Keratinocyte (primary cell): ENCODE results near the gene SCAF1. TPM values are rescaled to one million over a fixed set of nuclear protein-coding genes. Genes with fewer than 3 reads are reported as not detected.
A peak's percentile ranks its signal among the peaks of the same experiment; 100 is the strongest.

Experiments
- DNase-seq: peaks from one replicate; pipeline ENCODE4 v3.0.0-alpha.2; 2011; ENCODE audit warnings: low read depth, missing footprints, low spot score
- FAIRE-seq: peaks from 2 replicates; lab custom pipeline; 2011; peaks lifted over from hg19 to GRCh38; lab: Jason Lieb, UNC
- H2AFZ ChIP-seq: 2 replicates; pipeline ENCODE4 v1.6.0; 2012; ENCODE audit warnings: low read length, control low read depth, inconsistent platforms; ENCODE audit not compliant: control insufficient read depth
- H3K27ac ChIP-seq: 2 replicates; pipeline ENCODE4 v1.5.1; 2011; ENCODE audit warnings: low read length; ENCODE audit not compliant: control insufficient read depth, insufficient read depth
- H3K27me3 ChIP-seq: 3 replicates; pipeline ENCODE4 v1.6.0; 2011; ENCODE audit warnings: low read length; ENCODE audit not compliant: control insufficient read depth, insufficient read depth; ENCODE audit errors: extremely low read depth
- H3K36me3 ChIP-seq, 2 experiments: 2 replicates in 1 of 2; 3 replicates in 1 of 2; pipeline ENCODE4 v1.5.1; 2011; ENCODE audit warnings: low read length in 2 of 2, mild to moderate bottlenecking in 1 of 2; ENCODE audit not compliant: control insufficient read depth in 2 of 2, insufficient read depth in 2 of 2; ENCODE audit errors: extremely low read depth in 1 of 2
- H3K4me1 ChIP-seq: 3 replicates; pipeline ENCODE4 v1.5.1; 2011; ENCODE audit warnings: low read length; ENCODE audit not compliant: control insufficient read depth, insufficient read depth; ENCODE audit errors: extremely low read depth
- H3K4me2 ChIP-seq: 3 replicates; pipeline ENCODE4 v1.6.0; 2011; ENCODE audit warnings: low read depth, low read length; ENCODE audit not compliant: control insufficient read depth, insufficient read depth; ENCODE audit errors: extremely low read depth
- H3K4me3 ChIP-seq, 3 experiments: fragments of 200-600 bp in 1 of 3; sonication (generic) in 1 of 3; 2 replicates in 2 of 3; 3 replicates in 1 of 3; pipeline ENCODE4 v1.5.1; 2011 to 2016; ENCODE audit warnings: low read length in 3 of 3, mild to moderate bottlenecking in 3 of 3, control low read depth in 2 of 3, inconsistent platforms in 1 of 3, low read depth in 1 of 3, mixed read lengths in 1 of 3, mixed run types in 1 of 3, moderate library complexity in 1 of 3; ENCODE audit not compliant: control insufficient read depth in 2 of 3, insufficient read depth in 2 of 3; ENCODE audit errors: extremely low read depth in 1 of 3
- H3K79me2 ChIP-seq: 2 replicates; pipeline ENCODE4 v1.6.0; 2012; ENCODE audit warnings: low read length; ENCODE audit not compliant: control insufficient read depth, insufficient read depth
- H3K9ac ChIP-seq: 3 replicates; pipeline ENCODE4 v1.6.0; 2011; ENCODE audit warnings: low read length; ENCODE audit not compliant: control insufficient read depth, insufficient read depth; ENCODE audit errors: extremely low read depth
- H3K9me1 ChIP-seq: 3 replicates; pipeline ENCODE4 v1.6.0; 2011; ENCODE audit warnings: low read length; ENCODE audit not compliant: control insufficient read depth, insufficient read depth; ENCODE audit errors: extremely low read depth
- H3K9me3 ChIP-seq: 2 replicates; pipeline ENCODE4 v1.5.1; 2012; ENCODE audit warnings: low read depth, low read length; ENCODE audit not compliant: control insufficient read depth
- H4K20me1 ChIP-seq: 3 replicates; pipeline ENCODE4 v1.6.0; 2011; ENCODE audit warnings: low read length; ENCODE audit not compliant: control insufficient read depth, insufficient read depth; ENCODE audit errors: extremely low read depth
- EZH2 ChIP-seq: IDR thresholded peaks from one replicate; pipeline ENCODE4 v1.6.1; 2012; ENCODE audit warnings: inconsistent platforms, mild to moderate bottlenecking, low read length, moderate library complexity
- dilution Hi-C: fragments of 300-500 bp; cut with MboI; formaldehyde crosslinking; loops from one replicate; pipeline ENCODE4 v1.7.0; 2020; ENCODE audit warnings: low sequenced_read_pairs; ENCODE audit not compliant: extremely low pct_ligation_motif_present
- polyA plus RNA-seq, 5 experiments: library from polyadenylated mRNA; depleted of rRNA in 3 of 5; stranded (reverse) in 3 of 5; stranded (forward) in 1 of 5; unstranded in 1 of 5; fragments of >200 nt; gene quantifications; 1 replicate in 1 of 5; 2 replicates in 3 of 5; 3 replicates in 1 of 5; pipeline versions ENCODE4 v1.2.1 to v1.2.3, GENCODE V29; 2011 to 2012; ENCODE audit warnings: missing spikeins in 2 of 5, low read depth in 1 of 5, low replicate concordance in 1 of 5
- TF ChIP-seq, protein P1 (sequence below), 3 experiments: IDR thresholded peaks in 1 of 3; conservative IDR thresholded peaks in 1 of 3; optimal IDR thresholded peaks in 1 of 3; 2 replicates in 2 of 3; 3 replicates in 1 of 3; pipeline versions ENCODE3 to v1.5.1; 2011; ENCODE audit warnings: low read length in 3 of 3, mild to moderate bottlenecking in 3 of 3, moderate library complexity in 2 of 3, control low read depth in 1 of 3, inconsistent platforms in 1 of 3; ENCODE audit not compliant: insufficient read depth in 2 of 3; ENCODE audit errors: extremely low read depth in 1 of 3

SCAF1 gene
- polyA plus RNA-seq, 1 donor (not counting 4 experiments of a cell fraction or from before 2014, with no cell fraction given), result 3.4 TPM

DNA sequence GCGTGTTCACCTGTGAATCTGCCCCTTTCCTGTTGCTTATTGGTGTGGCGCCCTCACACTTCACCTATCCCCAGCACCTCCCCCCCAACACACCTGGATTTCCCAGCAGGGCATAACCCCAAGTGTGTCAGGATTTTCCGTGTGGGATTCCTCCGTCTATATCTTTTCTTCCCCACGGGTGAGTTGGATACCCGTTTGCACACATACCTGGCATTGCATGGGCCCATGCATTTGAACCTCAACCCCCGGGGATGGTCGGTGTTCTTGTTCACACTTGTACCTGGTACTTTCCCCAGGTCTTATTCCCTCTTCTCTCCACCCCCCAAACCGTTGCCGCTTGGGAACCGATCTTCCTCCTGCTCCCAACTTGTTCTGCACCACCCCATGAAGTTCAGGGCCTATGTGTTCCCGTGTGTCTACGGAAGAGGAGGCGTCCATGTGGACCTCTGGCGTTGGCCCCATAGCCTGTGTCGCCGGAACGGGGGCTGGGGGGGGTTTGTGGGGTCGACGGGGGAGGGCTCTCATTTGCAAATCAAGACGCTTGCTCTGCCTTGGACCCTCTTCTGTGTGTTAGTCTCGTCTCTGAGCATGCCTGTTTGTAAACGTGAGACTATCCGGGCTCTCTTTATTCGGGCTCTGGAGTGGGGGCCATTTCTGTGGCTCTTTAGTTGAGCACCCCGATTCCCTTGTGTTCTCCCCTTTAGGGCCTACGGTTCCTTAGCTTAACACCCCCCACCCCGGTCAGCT, 49.4 kb upstream of the SCAF1 start:
- no peak for DNase-seq
- dilution Hi-C loops, result no loop called here
- peaks cover 18% of the 10 kb centered on the region for H3K4me1 ChIP-seq
- H4K20me1 ChIP-seq, result peaks cover 2% of the 10 kb centered on the region
- peak overlapping the region; percentile 89 for H3K9ac ChIP-seq
- H3K9me1 ChIP-seq, result no peaks in the 10 kb centered on the region
- peaks cover 4 to 17% of the 10 kb centered on the region in 2 experiments for H3K36me3 ChIP-seq
- H3K27ac ChIP-seq, result peak overlapping the region; percentile 90
- FAIRE-seq, result peak; percentile 17
- H3K9me3 ChIP-seq, result no peaks in the 10 kb centered on the region
- no peak for TF ChIP-seq EZH2
- TF ChIP-seq, protein P1, sequence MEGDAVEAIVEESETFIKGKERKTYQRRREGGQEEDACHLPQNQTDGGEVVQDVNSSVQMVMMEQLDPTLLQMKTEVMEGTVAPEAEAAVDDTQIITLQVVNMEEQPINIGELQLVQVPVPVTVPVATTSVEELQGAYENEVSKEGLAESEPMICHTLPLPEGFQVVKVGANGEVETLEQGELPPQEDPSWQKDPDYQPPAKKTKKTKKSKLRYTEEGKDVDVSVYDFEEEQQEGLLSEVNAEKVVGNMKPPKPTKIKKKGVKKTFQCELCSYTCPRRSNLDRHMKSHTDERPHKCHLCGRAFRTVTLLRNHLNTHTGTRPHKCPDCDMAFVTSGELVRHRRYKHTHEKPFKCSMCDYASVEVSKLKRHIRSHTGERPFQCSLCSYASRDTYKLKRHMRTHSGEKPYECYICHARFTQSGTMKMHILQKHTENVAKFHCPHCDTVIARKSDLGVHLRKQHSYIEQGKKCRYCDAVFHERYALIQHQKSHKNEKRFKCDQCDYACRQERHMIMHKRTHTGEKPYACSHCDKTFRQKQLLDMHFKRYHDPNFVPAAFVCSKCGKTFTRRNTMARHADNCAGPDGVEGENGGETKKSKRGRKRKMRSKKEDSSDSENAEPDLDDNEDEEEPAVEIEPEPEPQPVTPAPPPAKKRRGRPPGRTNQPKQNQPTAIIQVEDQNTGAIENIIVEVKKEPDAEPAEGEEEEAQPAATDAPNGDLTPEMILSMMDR (optimal IDR thresholded peaks at IDR 0.05 in 1 of 3, IDR thresholded peaks at IDR 0.05 in 1 of 3, conservative IDR thresholded peaks at IDR 0.05 in 1 of 3; ENCODE audit: extremely low read depth in 1 of 3, insufficient read depth in 2 of 3, low read length in 3 of 3), result no peak
- peak overlapping the region; percentile 79 to 82 (median 81) for H3K4me3 ChIP-seq
- no peak overlapping the region for H2AFZ ChIP-seq
- H3K4me2 ChIP-seq, result peak overlapping the region; percentile 98
- H3K79me2 ChIP-seq, result peaks cover 22% of the 10 kb centered on the region
- H3K27me3 ChIP-seq, result no peaks in the 10 kb centered on the region

DNA sequence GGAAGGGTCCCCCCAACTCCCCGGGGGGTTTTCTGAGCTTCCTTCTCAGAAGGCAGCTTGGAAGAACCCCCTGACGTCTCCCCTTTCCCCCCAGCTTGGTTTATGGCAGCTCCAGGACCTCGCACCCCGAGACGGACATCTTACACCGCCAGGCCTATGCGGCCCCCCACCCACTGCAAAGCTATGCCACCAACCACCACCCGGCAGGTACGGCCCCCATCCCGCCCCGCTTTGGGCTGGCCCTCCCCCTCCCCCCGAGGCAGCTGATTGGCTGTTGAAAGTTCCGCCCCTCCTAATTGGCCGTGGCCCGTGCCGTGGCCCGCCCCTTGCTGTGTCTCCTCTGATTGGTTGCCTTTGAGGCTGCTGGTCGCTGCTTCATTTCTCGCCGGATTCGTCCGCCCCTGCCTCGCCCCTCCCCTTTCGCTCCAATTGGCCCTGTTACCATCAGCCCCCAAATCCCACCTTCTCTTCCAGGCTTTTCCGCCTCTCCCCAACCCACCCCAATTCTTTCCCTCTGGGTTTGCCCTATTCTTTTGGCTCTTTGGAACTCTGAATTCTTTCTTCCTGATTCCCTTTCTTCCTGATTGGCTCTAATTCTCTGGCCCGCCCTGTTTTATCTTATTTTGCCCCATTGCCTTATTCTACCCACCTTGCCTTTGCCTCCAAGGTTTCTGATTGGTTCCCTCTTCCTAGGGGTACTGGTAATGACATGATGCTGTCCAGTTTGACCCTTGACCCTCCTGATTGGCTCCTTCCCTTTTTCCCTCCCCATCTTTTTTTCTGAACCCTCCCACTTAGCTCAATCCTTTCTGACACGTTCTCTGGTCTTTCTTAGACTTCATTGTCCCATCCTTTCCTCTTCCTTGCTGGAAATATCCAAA, 48.5 kb upstream of the SCAF1 start:
- Histone ChIP-seq H3K9me3 (no peaks in the 10 kb centered on the region), H3K36me3 (peaks cover 6 to 17% of the 10 kb centered on the region in 2 experiments), H3K9ac (peak overlapping the region; percentile 89), H3K27me3 (no peaks in the 10 kb centered on the region), H3K27ac (peak overlapping the region; percentile 90), H3K4me3 (peak overlapping the region; percentile 79 to 82 (median 81)), H3K79me2 (peaks cover 24% of the 10 kb centered on the region), H4K20me1 (peaks cover 2% of the 10 kb centered on the region), H3K4me2 (peak overlapping the region; percentile 98), H3K4me1 (peaks cover 18% of the 10 kb centered on the region), H3K9me1 (no peaks in the 10 kb centered on the region), H2AFZ (peak overlapping the region; percentile 36)
- TF ChIP-seq, protein P1 (optimal IDR thresholded peaks at IDR 0.05 in 1 of 3, IDR thresholded peaks at IDR 0.05 in 1 of 3, conservative IDR thresholded peaks at IDR 0.05 in 1 of 3; ENCODE audit: extremely low read depth in 1 of 3, insufficient read depth in 2 of 3, low read length in 3 of 3), result no peak
- no peak for TF ChIP-seq EZH2
- no peak for DNase-seq
- FAIRE-seq, result peak; percentile 87
- dilution Hi-C loops, result no loop called here
